Retinal pigment epithelial cell (primary cell): Measurements from ENCODE around the gene FCMR.

ENCODE experiments used
- DNase-seq: peaks from one replicate; pipeline ENCODE4 v3.0.0-alpha.2; 2010; ENCODE audit warnings: low read depth
- H3K4me3 ChIP-seq: 2 replicates; pipeline ENCODE4 v1.5.1; 2011; ENCODE audit warnings: mild to moderate bottlenecking, low read length, control low read depth, moderate library complexity
- TF ChIP-seq, protein P1 (sequence below): conservative IDR thresholded peaks from 2 replicates; pipeline ENCODE4 v1.5.1; 2011; ENCODE audit warnings: low read depth, low read length, control low read depth, inconsistent platforms

Gene FCMR

DNA sequence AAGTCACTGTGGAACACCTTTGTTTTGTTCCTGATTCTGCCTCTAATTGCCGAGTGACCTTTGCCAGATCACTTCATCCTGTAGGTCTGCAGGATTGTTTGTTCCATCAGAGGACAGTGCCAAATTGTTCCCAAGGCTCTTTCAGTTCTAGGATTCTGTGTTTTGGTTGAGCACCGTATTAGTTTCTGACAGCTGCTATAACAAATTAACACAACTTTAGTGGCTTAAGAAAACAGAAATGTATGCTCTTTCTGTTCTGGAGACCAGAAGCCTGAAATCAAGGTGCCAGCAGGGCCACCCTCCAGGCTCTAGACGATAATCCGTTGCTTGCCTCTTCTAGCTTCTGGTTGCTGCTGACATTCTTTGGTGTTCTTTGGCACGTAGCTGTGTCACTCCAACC, 27.9 kb upstream of the FCMR start:
- TF ChIP-seq, protein P1, sequence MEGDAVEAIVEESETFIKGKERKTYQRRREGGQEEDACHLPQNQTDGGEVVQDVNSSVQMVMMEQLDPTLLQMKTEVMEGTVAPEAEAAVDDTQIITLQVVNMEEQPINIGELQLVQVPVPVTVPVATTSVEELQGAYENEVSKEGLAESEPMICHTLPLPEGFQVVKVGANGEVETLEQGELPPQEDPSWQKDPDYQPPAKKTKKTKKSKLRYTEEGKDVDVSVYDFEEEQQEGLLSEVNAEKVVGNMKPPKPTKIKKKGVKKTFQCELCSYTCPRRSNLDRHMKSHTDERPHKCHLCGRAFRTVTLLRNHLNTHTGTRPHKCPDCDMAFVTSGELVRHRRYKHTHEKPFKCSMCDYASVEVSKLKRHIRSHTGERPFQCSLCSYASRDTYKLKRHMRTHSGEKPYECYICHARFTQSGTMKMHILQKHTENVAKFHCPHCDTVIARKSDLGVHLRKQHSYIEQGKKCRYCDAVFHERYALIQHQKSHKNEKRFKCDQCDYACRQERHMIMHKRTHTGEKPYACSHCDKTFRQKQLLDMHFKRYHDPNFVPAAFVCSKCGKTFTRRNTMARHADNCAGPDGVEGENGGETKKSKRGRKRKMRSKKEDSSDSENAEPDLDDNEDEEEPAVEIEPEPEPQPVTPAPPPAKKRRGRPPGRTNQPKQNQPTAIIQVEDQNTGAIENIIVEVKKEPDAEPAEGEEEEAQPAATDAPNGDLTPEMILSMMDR = no peak
- no peak for DNase-seq
- H3K4me3 ChIP-seq = no peak overlapping the region

DNA sequence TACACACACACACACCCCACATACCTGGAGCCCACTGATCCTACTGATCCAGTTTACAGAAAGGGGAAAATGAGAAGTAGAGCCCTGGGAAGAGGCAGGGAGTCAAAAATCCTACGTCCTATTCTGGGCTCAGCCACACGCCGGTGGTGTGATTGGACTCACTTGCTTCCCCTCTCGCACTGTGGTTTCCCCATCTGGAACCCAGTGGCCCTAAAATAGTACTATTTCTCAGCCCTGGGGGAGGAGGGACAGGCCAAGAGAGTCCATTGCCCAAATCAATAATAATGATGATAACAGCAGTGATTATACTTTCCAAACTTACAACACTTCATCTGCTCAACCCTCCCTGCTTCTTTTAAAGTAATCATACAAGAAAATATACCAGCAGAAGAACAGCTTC, 27.5 kb upstream of the FCMR start:
- no peak for DNase-seq
- H3K4me3 ChIP-seq = no peak overlapping the region
- TF ChIP-seq, protein P1 = no peak

DNA sequence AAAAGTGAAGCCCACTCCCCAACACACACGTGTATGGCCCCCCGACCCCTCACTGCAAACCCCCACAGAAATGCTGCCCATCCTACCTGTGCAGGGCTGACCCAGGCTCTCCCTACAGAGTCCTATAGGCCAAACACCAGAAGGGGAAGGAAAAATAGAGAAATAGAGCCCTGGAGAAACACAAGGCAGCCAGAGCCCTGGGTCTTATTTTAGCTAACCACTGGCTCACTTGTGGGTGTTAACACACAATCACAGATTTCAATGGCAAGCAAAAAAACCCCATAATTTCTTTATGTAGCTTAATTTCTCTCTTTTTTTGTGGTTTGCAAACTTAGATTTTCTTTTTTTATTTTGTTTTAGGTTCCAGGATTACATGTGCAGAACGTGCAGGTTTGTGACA, 25.5 kb upstream of the FCMR start:
- TF ChIP-seq, protein P1 = no peak
- no peak for DNase-seq
- no peak overlapping the region for H3K4me3 ChIP-seq

DNA sequence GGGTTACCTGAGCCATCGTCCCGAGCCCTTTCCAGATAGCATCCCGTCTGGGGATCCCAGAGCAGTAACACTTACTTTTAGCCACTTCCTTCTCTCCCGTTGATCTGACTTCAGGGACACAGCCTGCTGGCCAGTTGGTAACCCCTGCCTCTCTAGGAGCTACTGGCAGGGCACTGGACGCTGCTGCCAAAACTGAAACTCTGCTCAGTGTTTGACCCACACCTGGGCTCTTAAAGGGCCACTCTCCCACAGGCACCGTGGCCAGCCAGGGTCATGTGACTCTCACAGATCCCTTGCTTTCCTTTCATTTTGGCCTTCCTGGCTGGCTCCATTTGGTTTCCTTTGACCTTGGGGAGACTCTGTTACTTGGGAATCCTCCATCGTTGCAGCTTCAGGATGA, 24.5 kb upstream of the FCMR start, which contains the start of gene PIGR:
Gene PIGR (minus strand): TSS at position 206 of the 400 bp plus-strand sequence. CDS start 5,935 bp downstream, outside the sequence.
- H3K4me3 ChIP-seq = no peak within 1 kb of the TSS
- TF ChIP-seq, protein P1 = no peak
- DNase-seq = no peak

DNA sequence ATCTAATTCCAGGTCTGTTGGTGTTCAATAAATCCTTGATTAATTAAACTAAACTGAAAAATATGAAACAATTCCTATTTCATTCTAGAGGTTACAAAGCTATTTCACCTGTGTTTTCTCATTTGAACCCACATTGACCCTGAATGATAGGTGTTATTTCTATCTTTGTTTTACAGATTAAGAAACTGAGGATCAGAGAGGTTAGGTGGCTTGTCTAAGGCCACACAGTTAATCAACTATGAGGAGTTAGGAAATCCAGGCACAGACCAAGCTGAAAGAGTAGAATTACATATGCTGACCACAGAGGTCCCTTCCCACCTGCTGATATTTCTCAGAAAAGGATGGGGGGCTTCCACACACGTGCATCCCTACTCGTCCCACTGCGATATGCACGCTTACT, 24.0 kb upstream of the FCMR start:
- no peak overlapping the region for H3K4me3 ChIP-seq
- TF ChIP-seq, protein P1 = no peak
- DNase-seq = no peak

DNA sequence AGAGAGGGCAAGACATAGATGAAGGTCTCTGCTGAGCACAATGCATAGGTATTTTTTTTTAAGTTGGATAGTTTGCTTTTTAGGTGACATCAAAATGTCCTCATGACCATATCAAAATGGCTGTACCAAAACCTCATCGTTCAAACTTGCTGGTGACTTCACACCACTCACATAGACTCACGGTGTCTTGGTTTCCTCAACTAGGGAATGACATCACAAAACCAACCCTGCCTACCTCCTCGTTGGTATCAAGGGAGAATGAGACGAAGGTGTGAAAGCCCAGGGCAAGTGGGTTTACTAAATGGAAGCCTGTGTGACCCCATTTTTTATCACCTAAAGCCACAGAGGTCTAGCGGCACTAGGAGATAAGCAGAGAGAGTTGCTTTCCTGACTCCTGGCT, 23.0 kb upstream of the FCMR start:
- no peak for DNase-seq
- TF ChIP-seq, protein P1 = no peak
- no peak overlapping the region for H3K4me3 ChIP-seq

DNA sequence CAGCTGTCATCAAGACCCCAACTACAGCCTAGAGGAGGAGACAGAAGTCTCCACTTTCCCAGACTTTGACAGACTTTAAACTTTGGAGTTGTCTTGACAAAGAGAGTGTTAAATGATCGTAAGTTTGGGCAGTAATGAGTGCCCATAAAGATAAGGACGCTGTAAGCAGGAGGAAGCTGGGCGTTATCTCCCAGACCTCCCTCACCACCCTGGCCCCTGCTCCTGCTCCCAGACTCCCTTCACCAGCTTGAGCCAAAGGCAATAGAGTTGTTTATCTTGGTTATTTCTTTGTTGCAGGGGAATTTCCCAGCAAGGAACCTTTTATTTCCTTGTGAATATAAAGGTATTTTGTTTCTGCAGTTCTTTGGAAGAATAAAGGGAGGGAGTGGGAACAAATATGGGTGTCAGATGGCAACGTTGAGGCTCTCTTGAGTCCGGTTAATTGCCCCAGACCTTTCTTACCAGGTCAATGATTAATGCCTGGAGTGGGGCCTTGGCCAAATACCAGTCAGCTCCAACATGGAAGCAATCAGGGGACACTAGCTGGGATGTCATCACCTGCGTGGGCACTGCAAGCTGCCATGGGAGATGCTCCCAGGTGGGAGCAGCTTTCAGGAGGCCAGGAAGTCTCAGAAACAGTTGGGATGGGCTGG, 20.2 kb upstream of the FCMR start:
- no peak for DNase-seq
- TF ChIP-seq, protein P1 = no peak
- no peak overlapping the region for H3K4me3 ChIP-seq
